GM12878 (cell line): ENCODE results near the gene BZW2. TPM values are rescaled to one million over a fixed set of nuclear protein-coding genes. Genes with fewer than 3 reads are reported as not detected.

Experiments used
- ATAC-seq: fragments of 200-7000 bp; cut with Tn5 transposase; 3 replicates; pipeline ENCODE4 v1.9.1; 2020; ENCODE audit warnings: mild to moderate bottlenecking, moderate library complexity
- BruUV-seq: library from RNA; stranded (reverse); fragments of 400-500 nt; replicated peaks from 2 replicates; lab custom pipeline; 2021; lab: Mats Ljungman, UMichigan
- CTCF ChIA-PET: fragments of 300-600 bp; sonication (Branson Sonifier 250); formaldehyde crosslinking; extraction: SDS; loops from one replicate; lab custom pipeline; 2021; ENCODE audit warnings: inconsistent platforms; lab: Yijun Ruan, JAX
- POLR2A ChIA-PET: fragments of 350-600 bp; formaldehyde crosslinking; extraction: SDS; loops from one replicate; lab custom pipeline; 2021; ENCODE audit warnings: inconsistent platforms; lab: Charles Lee
- RAD21 ChIA-PET: fragments of 300-600 bp; sonication (Branson Sonifier 250); formaldehyde crosslinking; loops from one replicate; lab custom pipeline; 2023; ENCODE audit warnings: antibody characterized with exemption; ENCODE audit not compliant: unreplicated experiment; lab: Charles Lee
- SMC1A ChIA-PET: fragments of 300-600 bp; sonication (Branson Sonifier 250); formaldehyde crosslinking; loops from one replicate; lab custom pipeline; 2023; ENCODE audit not compliant: unreplicated experiment, uncharacterized antibody; lab: Charles Lee
- DNase-seq: peaks from one replicate; pipeline ENCODE4 v3.0.0-alpha.2; 2011; ENCODE audit warnings: low read depth, low spot score
- FAIRE-seq: peaks from 3 replicates; lab custom pipeline; 2011; peaks lifted over from hg19 to GRCh38; lab: Jason Lieb, UNC
- H2AFZ ChIP-seq: 2 replicates; pipeline ENCODE4 v1.6.0; 2011; ENCODE audit warnings: low read depth, low read length, control low read depth; ENCODE audit not compliant: control insufficient read depth
- H3K27ac ChIP-seq: 2 replicates; pipeline ENCODE4 v1.5.1; 2011; ENCODE audit warnings: control low read depth; ENCODE audit not compliant: control insufficient read depth, insufficient read depth
- H3K27me3 ChIP-seq, 2 experiments: replicated peaks in 1 of 2; 2 replicates each; pipeline versions ENCODE4 v1.6.0 to v1.6.1; 2011; ENCODE audit warnings: low read length in 1 of 2; ENCODE audit not compliant: control insufficient read depth in 2 of 2, insufficient read depth in 2 of 2
- H3K36me3 ChIP-seq, 2 experiments: 2 replicates each; pipeline ENCODE4 v1.5.1; 2011; ENCODE audit warnings: low read length in 1 of 2; ENCODE audit not compliant: control insufficient read depth in 2 of 2, insufficient read depth in 2 of 2
- H3K4me1 ChIP-seq: 2 replicates; pipeline ENCODE4 v1.6.1; 2011; ENCODE audit warnings: mild to moderate bottlenecking, low read length, moderate library complexity, mixed read lengths; ENCODE audit not compliant: control insufficient read depth, insufficient read depth
- H3K4me2 ChIP-seq: 2 replicates; pipeline ENCODE4 v1.6.0; 2011; ENCODE audit warnings: control low read depth; ENCODE audit not compliant: control insufficient read depth, insufficient read depth
- H3K4me3 ChIP-seq: fragments of 200-600 bp; sonication (generic); 2 replicates; pipeline ENCODE4 v1.5.1; 2016
- H3K79me2 ChIP-seq: 2 replicates; pipeline ENCODE4 v1.6.0; 2011; ENCODE audit warnings: low read length; ENCODE audit not compliant: control insufficient read depth, insufficient read depth
- H3K9ac ChIP-seq: 2 replicates; pipeline ENCODE4 v1.8.0; 2011; ENCODE audit warnings: low read length, control low read depth, mixed read lengths; ENCODE audit not compliant: control insufficient read depth, insufficient read depth
- H3K9me3 ChIP-seq: replicated peaks from 3 replicates; pipeline ENCODE4 v1.5.1; 2011; ENCODE audit warnings: mild to moderate bottlenecking, low read length; ENCODE audit not compliant: control insufficient read depth, insufficient read depth
- H4K20me1 ChIP-seq: 2 replicates; pipeline ENCODE4 v1.6.0; 2011; ENCODE audit not compliant: control insufficient read depth, insufficient read depth
- ATF7 ChIP-seq: fragments of 450-650 bp; IDR thresholded peaks from 2 replicates; pipeline ENCODE4 v1.6.1; 2016; ENCODE audit warnings: low read depth, mild to moderate bottlenecking
- CHD2 ChIP-seq: IDR thresholded peaks from 2 replicates; pipeline ENCODE4 v1.6.1; 2011; ENCODE audit warnings: low read depth, low read length, improper control_type of control experiment, borderline replicate concordance
- CREM ChIP-seq: IDR thresholded peaks from 2 replicates; pipeline ENCODE4 v1.6.1; 2014; ENCODE audit warnings: antibody characterized with exemption, low read depth
- FOXM1 ChIP-seq: IDR thresholded peaks from 2 replicates; pipeline ENCODE4 v1.6.1; 2012; ENCODE audit warnings: low read depth, mild to moderate bottlenecking, inconsistent platforms, low read length, moderate library complexity
- HDAC2 ChIP-seq: fragments of 200-600 bp; sonication (generic); IDR thresholded peaks from 2 replicates; pipeline ENCODE4 v1.6.1; 2017
- HDAC6 ChIP-seq: fragments of 200-600 bp; sonication (generic); IDR thresholded peaks from one replicate; pipeline ENCODE4 v1.8.0; 2017; ENCODE audit warnings: antibody characterized with exemption; ENCODE audit not compliant: unreplicated experiment
- IKZF2 ChIP-seq, 2 experiments: fragments of 450-650 bp; IDR thresholded peaks; 2 replicates each; pipeline ENCODE4 v1.6.1; 2017; ENCODE audit warnings: mild to moderate bottlenecking in 2 of 2, moderate library complexity in 2 of 2
- IRF4 ChIP-seq: IDR thresholded peaks from 2 replicates; pipeline ENCODE4 v1.6.1; 2011; ENCODE audit warnings: low read depth, low read length
- JUNB ChIP-seq: IDR thresholded peaks from 2 replicates; pipeline ENCODE4 v1.6.1; 2016; ENCODE audit warnings: antibody characterized with exemption, mild to moderate bottlenecking
- MEF2A ChIP-seq: IDR thresholded peaks from 2 replicates; pipeline ENCODE4 v1.6.1; 2011; ENCODE audit warnings: low read depth, mild to moderate bottlenecking, low read length, moderate library complexity; ENCODE audit not compliant: insufficient read depth
- MEF2B ChIP-seq: fragments of 450-650 bp; IDR thresholded peaks from 2 replicates; pipeline ENCODE4 v1.6.1; 2018; ENCODE audit warnings: mild to moderate bottlenecking, moderate library complexity; ENCODE audit not compliant: partially characterized antibody, poor library complexity, severe bottlenecking
- NFIC ChIP-seq: IDR thresholded peaks from 2 replicates; pipeline ENCODE4 v1.6.1; 2012; ENCODE audit warnings: low read depth, mild to moderate bottlenecking, inconsistent platforms, low read length, moderate library complexity
- NFYA ChIP-seq: IDR thresholded peaks from 2 replicates; pipeline ENCODE4 v1.6.1; 2011; ENCODE audit warnings: low read depth, mild to moderate bottlenecking, low read length, improper control_type of control experiment, borderline replicate concordance
- NR2F1 ChIP-seq: fragments of 450-650 bp; conservative IDR thresholded peaks from 2 replicates; pipeline ENCODE4 v1.6.1; 2017; ENCODE audit warnings: mild to moderate bottlenecking
- PAX5 ChIP-seq: IDR thresholded peaks from 2 replicates; pipeline ENCODE4 v1.6.1; 2011; ENCODE audit warnings: low read depth, low read length, borderline replicate concordance
- POLR2A ChIP-seq: IDR thresholded peaks from 2 replicates; pipeline ENCODE4 v1.6.1; 2011; ENCODE audit warnings: low read depth, mild to moderate bottlenecking, low read length
- POLR2AphosphoS2 ChIP-seq: IDR thresholded peaks from 2 replicates; pipeline ENCODE4 v1.6.1; 2011; ENCODE audit warnings: low read depth, mild to moderate bottlenecking, low read length, improper control_type of control experiment, moderate library complexity
- RAD21 ChIP-seq: IDR thresholded peaks from 2 replicates; pipeline ENCODE4 v1.6.1; 2011; ENCODE audit warnings: mild to moderate bottlenecking, low read depth, low read length, moderate library complexity; ENCODE audit not compliant: insufficient read depth
- RELA ChIP-seq: fragments of 450-650 bp; IDR thresholded peaks from 2 replicates; pipeline ENCODE4 v1.8.0; 2014; ENCODE audit warnings: borderline replicate concordance; ENCODE audit not compliant: partially characterized antibody
- TCF3 ChIP-seq: IDR thresholded peaks from 2 replicates; pipeline ENCODE4 v1.6.1; 2012; ENCODE audit warnings: low read depth, mild to moderate bottlenecking, low read length, borderline replicate concordance; ENCODE audit not compliant: insufficient read depth
- ZBED1 ChIP-seq: IDR thresholded peaks from 2 replicates; pipeline ENCODE4 v1.6.1; 2016; ENCODE audit warnings: borderline replicate concordance
- ZSCAN29 ChIP-seq: fragments of 450-650 bp; IDR thresholded peaks from 2 replicates; pipeline ENCODE4 v1.6.1; 2017; ENCODE audit warnings: mild to moderate bottlenecking, moderate library complexity
- ZZZ3 ChIP-seq: IDR thresholded peaks from 2 replicates; pipeline ENCODE4 v1.6.1; 2011; ENCODE audit warnings: low read depth; ENCODE audit not compliant: control insufficient read depth, insufficient read length
- WGBS: methylation state at CpG from one replicate; pipeline ENCODE4 v1.1.6; 2016; ENCODE audit warnings: low lambda C conversion rate; ENCODE audit not compliant: insufficient replicate concordance, insufficient coverage; ENCODE audit errors: missing lambda C conversion rate; 5-methylcytosine and 5-hydroxymethylcytosine counted together
- in situ Hi-C: fragments of 300-500 bp; cut with MboI; formaldehyde crosslinking; loops from 9 replicates; pipeline ENCODE4 v1.14.3; 2018; ENCODE audit warnings: mixed read lengths
- intact Hi-C: fragments of 100-400 bp; cut with micrococcal nuclease; formaldehyde crosslinking; loops from one replicate; pipeline ENCODE4 v1.14.2; 2022; ENCODE audit not compliant: unreplicated experiment
- polyA plus RNA-seq, 11 experiments: library from polyadenylated mRNA; depleted of rRNA in 4 of 11; unstranded in 6 of 11; stranded (reverse) in 5 of 11; fragments of >200 nt; fragmentation: Nextera tagmentation in 4 of 11; fragmentation: Illumina TruSeq in 1 of 11; extraction: Ambion mirVana in 4 of 11; extraction: Trizol in 1 of 11; gene quantifications; 1 replicate in 1 of 11; 2 replicates in 10 of 11; pipeline versions ENCODE4 v1.2.1 to v1.2.3, GENCODE V29; 2011 to 2016; ENCODE audit warnings: inconsistent platforms in 2 of 11, missing spikeins in 2 of 11, low read depth in 1 of 11
- total RNA-seq, 4 experiments: library from RNA; depleted of rRNA in 3 of 4; stranded (reverse); fragments of >200 nt in 3 of 4; fragmentation: Illumina TruSeq in 1 of 4; extraction: Trizol in 1 of 4; gene quantifications; 2 replicates each; pipeline versions ENCODE4 v1.2.1 to v1.2.3, GENCODE V29; 2013 to 2021
- TF ChIP-seq, protein P1 (sequence below): fragments of 450-650 bp; IDR thresholded peaks from 2 replicates; pipeline ENCODE4 v1.6.1; 2017; ENCODE audit warnings: low read depth, mild to moderate bottlenecking, moderate library complexity
- TF ChIP-seq, protein P2 (sequence below): IDR thresholded peaks from 2 replicates; pipeline ENCODE4 v1.6.1; 2011; ENCODE audit warnings: borderline replicate concordance, low read depth, mild to moderate bottlenecking, moderate library complexity, low read length; ENCODE audit not compliant: insufficient read depth, poor library complexity, severe bottlenecking

BZW2 gene
- total and polyA plus RNA-seq, 10 of the 15 experiments (the other 5 are each of a cell fraction or from before 2014, with no cell fraction given), result 1.3 to 6.8 (median 3.1) TPM

DNA sequence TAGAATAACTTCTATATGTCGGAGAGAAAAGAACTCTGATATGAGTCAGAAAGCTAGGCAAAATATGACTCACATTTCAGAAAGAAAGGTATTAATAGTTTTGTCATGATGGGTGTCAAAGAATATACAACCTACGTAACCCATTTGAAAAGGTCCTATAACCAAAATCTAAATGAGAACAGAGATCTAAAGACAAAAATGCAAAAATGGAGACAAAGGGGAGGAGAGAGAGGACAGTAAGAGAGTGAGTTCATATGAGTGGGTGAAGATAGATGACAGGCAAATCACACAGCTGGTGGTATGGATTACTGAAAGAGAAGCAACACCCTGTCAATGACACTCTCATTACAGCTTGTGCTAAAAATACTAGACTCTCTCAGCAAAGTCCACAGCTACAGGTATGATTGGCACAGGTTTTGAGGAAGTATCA lies 26.0 kb upstream of the BZW2 start:
- intact Hi-C loops, result no loop called here
- DNase-seq, result peak; percentile 5
- FAIRE-seq, result peak; percentile 88
- H3K79me2 ChIP-seq, result no peaks in the 10 kb centered on the region
- no peaks in the 10 kb centered on the region for H3K4me1 ChIP-seq
- ChIA-PET POLR2A (no interaction called here), CTCF (interaction anchor here (0.8 kb wide), 1 partner anchor 9 kb away, joined by 3 read pairs; no protein-coding TSS in a partner anchor), SMC1A (no interaction called here), RAD21 (no interaction called here)
- no peak overlapping the region for H3K9ac ChIP-seq
- in situ Hi-C loops, result no loop called here
- WGBS, result 3% methylated on average over 2 of the region's 2 CpGs
- no peaks in the 10 kb centered on the region; a peak in 1 of 4 replicates for H3K27me3 ChIP-seq
- peak; percentile 82 for ATAC-seq
- no peak overlapping the region for H3K4me3 ChIP-seq
- H3K36me3 ChIP-seq, result no peaks in the 10 kb centered on the region
- no peak overlapping the region for H2AFZ ChIP-seq
- H3K4me2 ChIP-seq, result no peak overlapping the region
- BruUV-seq, result no TSS peak
- H4K20me1 ChIP-seq, result no peaks in the 10 kb centered on the region
- H3K27ac ChIP-seq, result no peak overlapping the region
- H3K9me3 ChIP-seq, result no peaks in the 10 kb centered on the region
- TF ChIP-seq HDAC2 (no peak), NR2F1 (no peak), HDAC6 (no peak), TCF3 (no peak), IKZF2 (IDR thresholded peaks at IDR 0.05) (peak; percentile 27 to 39; a peak in 2 of 4 replicates), ATF7 (peak; percentile 40), RELA (no peak), MEF2A (peak; percentile 80), IRF4 (0 out of 2 replicates have a peak, but pooled peaks have one; percentile 21), ZBED1 (peak; percentile 31; the same call in 1 of the 2 replicates), POLR2AphosphoS2 (no peak), ZZZ3 (no peak), CHD2 (no peak), PAX5 (no peak), CREM (peak; percentile 60; the same call in 1 of the 2 replicates), ZSCAN29 (no peak), RAD21 (no peak), FOXM1 (peak; percentile 44; the same call in 1 of the 2 replicates), POLR2A (no peak), NFYA (no peak), JUNB (peak; percentile 93), MEF2B (peak; percentile 55), NFIC (peak; percentile 80)
- TF ChIP-seq, protein P1, sequence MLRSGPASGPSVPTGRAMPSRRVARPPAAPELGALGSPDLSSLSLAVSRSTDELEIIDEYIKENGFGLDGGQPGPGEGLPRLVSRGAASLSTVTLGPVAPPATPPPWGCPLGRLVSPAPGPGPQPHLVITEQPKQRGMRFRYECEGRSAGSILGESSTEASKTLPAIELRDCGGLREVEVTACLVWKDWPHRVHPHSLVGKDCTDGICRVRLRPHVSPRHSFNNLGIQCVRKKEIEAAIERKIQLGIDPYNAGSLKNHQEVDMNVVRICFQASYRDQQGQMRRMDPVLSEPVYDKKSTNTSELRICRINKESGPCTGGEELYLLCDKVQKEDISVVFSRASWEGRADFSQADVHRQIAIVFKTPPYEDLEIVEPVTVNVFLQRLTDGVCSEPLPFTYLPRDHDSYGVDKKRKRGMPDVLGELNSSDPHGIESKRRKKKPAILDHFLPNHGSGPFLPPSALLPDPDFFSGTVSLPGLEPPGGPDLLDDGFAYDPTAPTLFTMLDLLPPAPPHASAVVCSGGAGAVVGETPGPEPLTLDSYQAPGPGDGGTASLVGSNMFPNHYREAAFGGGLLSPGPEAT, result no peak
- TF ChIP-seq, protein P2, sequence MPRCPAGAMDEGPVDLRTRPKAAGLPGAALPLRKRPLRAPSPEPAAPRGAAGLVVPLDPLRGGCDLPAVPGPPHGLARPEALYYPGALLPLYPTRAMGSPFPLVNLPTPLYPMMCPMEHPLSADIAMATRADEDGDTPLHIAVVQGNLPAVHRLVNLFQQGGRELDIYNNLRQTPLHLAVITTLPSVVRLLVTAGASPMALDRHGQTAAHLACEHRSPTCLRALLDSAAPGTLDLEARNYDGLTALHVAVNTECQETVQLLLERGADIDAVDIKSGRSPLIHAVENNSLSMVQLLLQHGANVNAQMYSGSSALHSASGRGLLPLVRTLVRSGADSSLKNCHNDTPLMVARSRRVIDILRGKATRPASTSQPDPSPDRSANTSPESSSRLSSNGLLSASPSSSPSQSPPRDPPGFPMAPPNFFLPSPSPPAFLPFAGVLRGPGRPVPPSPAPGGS, result no peak
